K562 (cell line): ENCODE data around the gene ECI1. TPM values are rescaled to one million over a fixed set of nuclear protein-coding genes. Genes with fewer than 3 reads are reported as not detected.
A peak's percentile ranks its signal among the peaks of the same experiment; 100 is the strongest.

Experiments
- ATAC-seq: fragments of 200-7000 bp; cut with Tn5 transposase; 3 replicates; pipeline ENCODE4 v1.9.1; 2020; ENCODE audit warnings: moderate library complexity
- BruUV-seq: library from RNA; stranded (reverse); fragments of 400-500 nt; replicated peaks from 2 replicates; lab custom pipeline; 2021; lab: Mats Ljungman, UMichigan
- CTCF ChIA-PET: fragments of 300-600 bp; formaldehyde crosslinking; extraction: SDS; loops from one replicate; lab custom pipeline; 2021; ENCODE audit warnings: low intra/inter-chr PET ratio; lab: Yijun Ruan, JAX
- POLR2A ChIA-PET: fragments of 300-600, 350-650 bp; sonication (Branson Sonifier 250); formaldehyde crosslinking; extraction: SDS; loops from one replicate; lab custom pipeline; 2021; ENCODE audit warnings: antibody characterized with exemption, inconsistent platforms; lab: Yijun Ruan, JAX
- DNase-seq, 4 experiments: peaks; one replicate each; pipeline versions ENCODE4 v3.0.0 to v3.0.0-alpha.2; 2011 to 2018; ENCODE audit warnings: low spot score in 3 of 4, mixed read lengths in 3 of 4; ENCODE audit errors: extremely low read depth in 1 of 4
- FAIRE-seq: peaks from 2 replicates; lab custom pipeline; 2011; peaks lifted over from hg19 to GRCh38; lab: Jason Lieb, UNC
- H2AFZ ChIP-seq: 2 replicates; pipeline ENCODE4 v1.6.0; 2011; ENCODE audit warnings: low read depth, low read length, control low read depth, inconsistent platforms
- H3K27ac ChIP-seq: fragments of 200-600 bp; 3 replicates; pipeline ENCODE4 v1.8.0; 2011; ENCODE audit warnings: low read depth, mild to moderate bottlenecking, control low read depth, inconsistent platforms, low read length, moderate library complexity, mixed read lengths; ENCODE audit errors: extremely low read depth
- H3K27me3 ChIP-seq, 2 experiments: fragments of 300-600 bp in 1 of 2; 2 replicates in 1 of 2; 3 replicates in 1 of 2; pipeline versions ENCODE4 v1.6.0 to v1.8.0; 2011; ENCODE audit warnings: inconsistent platforms in 2 of 2, low read length in 2 of 2, mild to moderate bottlenecking in 1 of 2, mixed read lengths in 1 of 2, moderate library complexity in 1 of 2; ENCODE audit not compliant: control insufficient read depth in 2 of 2, insufficient read depth in 2 of 2
- H3K36me3 ChIP-seq: fragments of 300-600 bp; 3 replicates; pipeline ENCODE4 v1.8.0; 2011; ENCODE audit warnings: mild to moderate bottlenecking, low read length, inconsistent platforms; ENCODE audit not compliant: control insufficient read depth, insufficient read depth
- H3K4me1 ChIP-seq, 2 experiments: fragments of 200-600 bp in 1 of 2; replicated peaks in 1 of 2; 2 replicates in 1 of 2; 3 replicates in 1 of 2; pipeline versions ENCODE4 v1.5.1 to v1.8.0; 2011; ENCODE audit warnings: inconsistent platforms in 2 of 2, low read length in 2 of 2, mild to moderate bottlenecking in 1 of 2, mixed read lengths in 1 of 2, moderate library complexity in 1 of 2; ENCODE audit not compliant: control insufficient read depth in 2 of 2, insufficient read depth in 2 of 2
- H3K4me2 ChIP-seq: 2 replicates; pipeline ENCODE4 v1.6.1; 2011; ENCODE audit warnings: low read length, control low read depth, inconsistent platforms, mixed read lengths; ENCODE audit not compliant: insufficient read depth
- H3K4me3 ChIP-seq: fragments of 200-600 bp; sonication (generic), shearing (Covaris generic); 2 replicates; pipeline ENCODE4 v1.5.1; 2016; ENCODE audit warnings: control low read depth, inconsistent platforms
- H3K79me2 ChIP-seq: fragments of 200-600 bp; 3 replicates; pipeline ENCODE4 v1.8.0; 2011; ENCODE audit warnings: low read length, inconsistent platforms; ENCODE audit not compliant: control insufficient read depth, insufficient read depth
- H3K9ac ChIP-seq, 2 experiments: 2 replicates each; pipeline versions ENCODE4 v1.6.0 to v1.6.1; 2011; ENCODE audit warnings: low read depth in 2 of 2, low read length in 2 of 2, control low read depth in 1 of 2, inconsistent platforms in 1 of 2, mild to moderate bottlenecking in 1 of 2, mixed read lengths in 1 of 2; ENCODE audit not compliant: insufficient read depth in 1 of 2
- H3K9me1 ChIP-seq: one replicate; pipeline ENCODE4 v1.6.0; 2011; ENCODE audit warnings: inconsistent platforms, mild to moderate bottlenecking, low read length, moderate library complexity; ENCODE audit not compliant: control insufficient read depth, insufficient read depth
- H3K9me3 ChIP-seq: replicated peaks from 2 replicates; pipeline ENCODE4 v1.5.1; 2011; ENCODE audit warnings: low read depth, low read length, inconsistent platforms; ENCODE audit not compliant: control insufficient read depth, insufficient read depth
- H4K20me1 ChIP-seq: replicated peaks from 2 replicates; pipeline ENCODE4 v1.6.1; 2011; ENCODE audit warnings: low read length, inconsistent platforms, mixed read lengths; ENCODE audit not compliant: control insufficient read depth, insufficient read depth
- EP300 ChIP-seq: IDR thresholded peaks from 2 replicates; pipeline ENCODE4 v1.6.1; 2012; ENCODE audit warnings: low read length, improper control_type of control experiment
- POLR2G ChIP-seq: fragments of 200-400 bp; formaldehyde crosslinking; IDR thresholded peaks from 2 replicates; pipeline ENCODE4 v1.6.1; 2017; ENCODE audit warnings: low read depth, mild to moderate bottlenecking, antibody characterized with exemption, low read length, moderate library complexity
- RBM15 ChIP-seq: fragments of 200-400 bp; formaldehyde crosslinking; IDR thresholded peaks from 2 replicates; pipeline ENCODE4 v1.6.1; 2018; ENCODE audit warnings: mild to moderate bottlenecking, low read length, moderate library complexity; ENCODE audit not compliant: insufficient read depth
- ZBTB9 ChIP-seq: fragments of 450-650 bp; formaldehyde crosslinking; IDR thresholded peaks from 2 replicates; pipeline ENCODE4 v1.4.0; 2020; ENCODE audit warnings: mild to moderate bottlenecking, moderate library complexity
- ZFP30 ChIP-seq: fragments of 250-450 bp; sonication (Bioruptor Pico); IDR thresholded peaks from 2 replicates; pipeline ENCODE4 v1.8.0; 2022; ENCODE audit warnings: moderate library complexity, mild to moderate bottlenecking, inconsistent platforms, borderline replicate concordance
- ZNF133 ChIP-seq: fragments of 250-450 bp; sonication (Bioruptor Pico); IDR thresholded peaks from 2 replicates; pipeline ENCODE4 v1.4.0; 2020; ENCODE audit warnings: mild to moderate bottlenecking
- ZNF143 ChIP-seq: sonication (generic); formaldehyde crosslinking; IDR thresholded peaks from 2 replicates; pipeline ENCODE4 v1.9.0; 2022; ENCODE audit warnings: mild to moderate bottlenecking, missing genetic modification reagents
- ZNF263 ChIP-seq: sonication (generic); formaldehyde crosslinking; IDR thresholded peaks from 2 replicates; pipeline ENCODE4 v1.8.0; 2022; ENCODE audit warnings: mild to moderate bottlenecking, missing genetic modification reagents, borderline replicate concordance
- ZNF408 ChIP-seq: fragments of 250-450 bp; sonication (Bioruptor Pico); IDR thresholded peaks from 2 replicates; pipeline ENCODE4 v1.4.0; 2020; ENCODE audit warnings: low read depth, mild to moderate bottlenecking, moderate library complexity
- ZNF57 ChIP-seq: fragments of 450-650 bp; formaldehyde crosslinking; IDR thresholded peaks from 2 replicates; pipeline ENCODE4 v1.4.0; 2020; ENCODE audit warnings: mild to moderate bottlenecking, moderate library complexity
- ZNF764 ChIP-seq: fragments of 250-450 bp; sonication (Bioruptor Pico); IDR thresholded peaks from 2 replicates; pipeline ENCODE4 v1.4.0; 2020; ENCODE audit warnings: low read depth, mild to moderate bottlenecking, moderate library complexity
- WGBS: fragments of 100-300 bp; shearing (Covaris generic); methylation state at CpG from one replicate; pipeline ENCODE4 v1.1.6; 2016; ENCODE audit warnings: low coverage, mixed read lengths; ENCODE audit not compliant: insufficient coverage; ENCODE audit errors: missing lambda C conversion rate; 5-methylcytosine and 5-hydroxymethylcytosine counted together
- in situ Hi-C: fragments of 300-500 bp; cut with MboI; formaldehyde crosslinking; loops from 4 replicates; pipeline ENCODE4 v1.15.0; 2018; ENCODE audit warnings: inconsistent platforms, mixed read lengths
- intact Hi-C: fragments of 100-400 bp; cut with micrococcal nuclease; formaldehyde crosslinking; loops from 2 replicates; pipeline ENCODE4 v1.14.2; 2022
- polyA plus RNA-seq, 8 experiments: library from polyadenylated mRNA; depleted of rRNA in 4 of 8; stranded (reverse) in 5 of 8; unstranded in 3 of 8; fragments of >200 nt; fragmentation: Nextera tagmentation in 2 of 8; fragmentation: Illumina TruSeq in 1 of 8; extraction: Ambion mirVana in 2 of 8; extraction: Trizol in 1 of 8; gene quantifications; 2 replicates each; pipeline versions ENCODE4 v1.2.1 to v1.2.3, GENCODE V29; 2011 to 2014; ENCODE audit warnings: inconsistent platforms in 1 of 8, missing spikeins in 1 of 8
- total RNA-seq, 7 experiments: library from RNA; depleted of rRNA in 6 of 7; stranded (reverse); fragments of >200 nt in 6 of 7; fragmentation: Illumina TruSeq in 2 of 7; extraction: Trizol in 2 of 7; gene quantifications; 2 replicates each; pipeline versions ENCODE4 v1.2.1 to v1.2.3, GENCODE V29; 2011 to 2021; ENCODE audit warnings: low replicate concordance in 1 of 7

Gene ECI1
- total and polyA plus RNA-seq, 9 of the 15 experiments (the other 6 are each of a cell fraction or from before 2014, with no cell fraction given): 4.7 to 189 (median 54.0) TPM

GRCh38 chr16:2284797-2285576 lies 33.6 kb upstream of the ECI1 start (continued):
- no peak for TF ChIP-seq ZFP30
- no peak for TF ChIP-seq ZNF133 (CRISPR knock-in tag)
- TF ChIP-seq RBM15: no peak
- TF ChIP-seq EP300: no peak

GRCh38 chr16:2284001-2284770 lies 32.8 kb upstream of the ECI1 start:
- Histone ChIP-seq H3K27ac (no peak overlapping the region), H3K27me3 (no peaks in the 10 kb centered on the region), H3K9me3 (no peaks in the 10 kb centered on the region), H3K9me1 (no peaks in the 10 kb centered on the region), H3K79me2 (no peaks in the 10 kb centered on the region), H4K20me1 (no peaks in the 10 kb centered on the region), H3K4me3 (no peak overlapping the region), H3K36me3 (peaks cover 56% of the 10 kb centered on the region; the same call in 2 of the 3 replicates), H3K4me2 (no peak overlapping the region), H3K9ac (no peak overlapping the region; a peak in 1 of 4 replicates), H2AFZ (no peak overlapping the region), H3K4me1 (peaks cover 0 to 8% of the 10 kb centered on the region in 2 experiments; a peak in 1 of 5 replicates)
- 86% methylated on average over 31 of the region's 37 CpGs for WGBS
- in situ Hi-C loops (no loop called here), intact Hi-C loops (no loop called here)
- DNase-seq (no peak), FAIRE-seq (no peak), ATAC-seq (no peak)
- POLR2A ChIA-PET: interaction anchor here (0.6 to 1.2 kb wide), 2 partner anchors 9 to 13 kb away, joined by 3 read pairs; no protein-coding TSS in a partner anchor
- TF ChIP-seq ZNF57 (CRISPR knock-in tag): no peak
- no peak for TF ChIP-seq ZNF764 (CRISPR knock-in tag)
- TF ChIP-seq ZNF408 (CRISPR knock-in tag): no peak
- peak; percentile 4; the same call in 1 of the 2 replicates for TF ChIP-seq POLR2G
- TF ChIP-seq ZNF143: no peak
- TF ChIP-seq ZNF263 (CRISPR knock-in tag): no peak
- TF ChIP-seq ZBTB9: no peak
- CTCF ChIA-PET: no interaction called here
- no TSS peak for BruUV-seq
